HG02759 (cell line): ENCODE data around the gene VIM.
A peak's percentile ranks its signal among the peaks of the same experiment; 100 is the strongest.

ENCODE experiments used
- ATAC-seq: cut with Tn5 transposase; IDR thresholded peaks from one replicate; pipeline ENCODE4 v1.9.1; 2021; ENCODE audit warnings: mild to moderate bottlenecking, moderate library complexity; ENCODE audit not compliant: unreplicated experiment

Gene VIM

DNA sequence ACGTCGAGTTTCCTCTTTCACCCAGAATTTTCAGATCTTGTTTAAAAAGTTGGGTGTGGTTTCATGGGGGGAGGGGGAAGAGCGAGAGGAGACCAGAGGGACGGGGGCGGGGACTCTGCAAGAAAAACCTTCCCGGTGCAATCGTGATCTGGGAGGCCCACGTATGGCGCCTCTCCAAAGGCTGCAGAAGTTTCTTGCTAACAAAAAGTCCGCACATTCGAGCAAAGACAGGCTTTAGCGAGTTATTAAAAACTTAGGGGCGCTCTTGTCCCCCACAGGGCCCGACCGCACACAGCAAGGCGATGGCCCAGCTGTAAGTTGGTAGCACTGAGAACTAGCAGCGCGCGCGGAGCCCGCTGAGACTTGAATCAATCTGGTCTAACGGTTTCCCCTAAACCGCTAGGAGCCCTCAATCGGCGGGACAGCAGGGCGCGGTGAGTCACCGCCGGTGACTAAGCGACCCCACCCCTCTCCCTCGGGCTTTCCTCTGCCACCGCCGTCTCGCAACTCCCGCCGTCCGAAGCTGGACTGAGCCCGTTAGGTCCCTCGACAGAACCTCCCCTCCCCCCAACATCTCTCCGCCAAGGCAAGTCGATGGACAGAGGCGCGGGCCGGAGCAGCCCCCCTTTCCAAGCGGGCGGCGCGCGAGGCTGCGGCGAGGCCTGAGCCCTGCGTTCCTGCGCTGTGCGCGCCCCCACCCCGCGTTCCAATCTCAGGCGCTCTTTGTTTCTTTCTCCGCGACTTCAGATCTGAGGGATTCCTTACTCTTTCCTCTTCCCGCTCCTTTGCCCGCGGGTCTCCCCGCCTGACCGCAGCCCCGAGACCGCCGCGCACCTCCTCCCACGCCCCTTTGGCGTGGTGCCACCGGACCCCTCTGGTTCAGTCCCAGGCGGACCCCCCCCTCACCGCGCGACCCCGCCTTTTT lies at the start of gene VIM:
VIM (plus strand) TSS at position 151 of the 925 bp plus-strand sequence. CDS start 1,182 bp downstream, outside the sequence.
- ATAC-seq: peak; percentile 41

DNA sequence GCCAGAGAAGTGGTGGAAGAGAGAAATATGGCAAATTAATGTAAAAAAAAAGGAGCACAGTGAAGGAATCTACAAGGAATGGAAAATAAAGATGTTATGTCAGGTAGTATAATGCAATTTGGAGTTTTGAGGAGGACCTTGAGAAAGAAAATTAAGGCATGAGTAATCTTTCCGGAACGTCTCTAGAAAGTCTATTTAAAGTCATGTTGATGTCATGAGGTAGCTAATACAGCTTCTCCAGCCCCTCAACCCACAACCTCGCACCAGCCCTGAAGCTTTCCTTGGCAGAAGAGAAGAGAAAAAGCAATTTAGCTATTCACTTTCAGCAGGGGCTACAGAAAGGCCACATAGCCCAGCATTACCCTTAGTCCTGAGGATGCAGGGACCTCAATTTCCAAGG lies 49.0 kb upstream of the VIM start:
- no peak for ATAC-seq

DNA sequence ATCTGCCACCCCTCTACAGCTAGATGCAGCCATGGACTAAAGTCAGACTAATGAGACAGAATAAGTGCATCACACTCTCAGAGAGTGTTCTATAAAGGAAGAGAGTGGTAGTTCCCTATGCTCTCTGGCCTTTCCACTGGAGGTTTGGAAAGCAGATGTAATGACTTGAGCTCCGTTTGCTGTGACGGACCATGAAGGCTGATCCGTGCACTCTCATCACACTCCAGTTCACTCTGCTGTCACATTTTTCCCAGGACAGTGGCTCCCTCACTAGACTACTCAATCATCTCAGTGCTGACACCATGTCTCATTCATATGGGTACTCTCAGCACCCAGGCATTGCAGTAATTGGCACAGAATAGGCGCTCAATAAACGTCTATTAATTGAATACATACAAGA lies 46.9 kb upstream of the VIM start:
- no peak for ATAC-seq

DNA sequence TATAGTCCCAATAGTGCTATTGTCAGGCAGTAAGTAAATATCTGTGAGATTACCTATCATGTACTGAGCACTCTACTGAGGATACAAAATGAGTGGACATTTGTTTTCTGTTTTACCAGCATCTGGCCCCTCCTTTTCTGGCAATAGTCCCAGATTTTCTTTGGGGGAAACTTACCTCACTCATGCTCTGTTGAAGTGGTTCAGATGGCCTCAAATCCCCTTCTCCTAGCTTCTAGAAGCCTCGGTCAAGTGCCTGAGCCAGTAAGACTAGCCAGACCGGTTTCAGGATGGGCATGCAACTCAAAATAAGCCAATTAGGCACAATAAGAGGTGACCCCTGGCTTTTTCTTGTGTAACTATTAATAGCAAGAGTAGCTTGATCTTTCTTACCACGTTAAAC lies 46.3 kb upstream of the VIM start:
- ATAC-seq: no peak

DNA sequence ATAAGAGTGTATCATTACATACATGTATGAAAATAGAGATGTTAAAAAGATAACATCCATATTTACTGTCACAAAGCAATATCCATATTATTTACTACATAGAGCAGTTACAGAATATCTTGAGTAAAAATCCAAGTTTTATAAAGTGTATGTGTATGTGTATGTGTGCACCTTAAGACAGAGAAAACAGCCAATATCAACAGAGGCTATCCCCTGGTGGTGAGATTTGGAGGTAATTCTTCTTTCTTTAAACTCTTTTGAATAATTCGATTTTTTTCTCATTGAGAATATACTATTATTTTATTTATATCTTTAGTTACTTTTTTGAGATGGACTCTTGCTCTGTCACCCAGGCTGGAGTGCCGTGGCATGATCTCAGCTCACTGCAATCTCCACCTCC lies 44.9 kb upstream of the VIM start:
- ATAC-seq: no peak

DNA sequence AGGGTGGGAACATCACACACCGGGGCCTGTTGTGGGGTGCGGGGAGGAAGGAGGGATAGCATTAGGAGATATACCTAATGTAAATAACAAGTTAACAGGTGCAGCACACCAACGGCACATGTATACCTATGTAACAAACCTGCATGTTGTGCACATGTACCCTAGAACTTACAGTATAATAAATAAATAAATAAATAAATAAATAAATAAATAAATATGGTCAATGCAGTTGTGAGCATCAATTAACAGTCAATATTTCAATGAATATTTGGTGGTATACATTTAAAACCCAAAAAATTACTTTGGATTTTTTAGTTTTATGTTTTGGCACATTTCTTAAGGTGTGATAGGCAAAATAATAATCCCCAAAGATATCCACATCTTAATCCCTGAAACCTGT lies 42.2 kb upstream of the VIM start:
- no peak for ATAC-seq

DNA sequence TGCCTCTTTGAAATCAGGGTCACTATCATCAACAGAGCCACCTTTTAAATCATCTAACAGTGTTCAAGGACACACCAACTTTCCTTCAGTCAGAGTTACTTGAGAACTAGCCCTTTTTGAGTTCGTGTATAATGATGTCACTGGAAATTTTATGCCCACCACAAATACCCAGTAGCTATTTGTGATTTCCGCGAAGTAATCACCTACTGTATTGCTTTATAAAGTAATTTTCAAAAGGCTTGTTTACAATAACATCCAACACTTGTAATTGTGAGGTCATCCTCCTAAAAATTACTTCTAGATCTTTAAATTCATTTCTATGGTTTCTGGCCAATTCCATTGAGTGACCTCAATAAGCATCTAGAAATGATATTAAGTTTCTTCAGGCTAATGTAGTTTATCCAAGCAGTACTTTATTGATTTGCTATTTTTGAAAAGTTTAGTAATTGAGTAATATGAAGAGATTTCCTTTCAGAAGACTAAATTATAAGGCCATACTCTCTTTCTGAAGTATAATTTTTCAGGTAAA lies 39.3 kb upstream of the VIM start:
- no peak for ATAC-seq

DNA sequence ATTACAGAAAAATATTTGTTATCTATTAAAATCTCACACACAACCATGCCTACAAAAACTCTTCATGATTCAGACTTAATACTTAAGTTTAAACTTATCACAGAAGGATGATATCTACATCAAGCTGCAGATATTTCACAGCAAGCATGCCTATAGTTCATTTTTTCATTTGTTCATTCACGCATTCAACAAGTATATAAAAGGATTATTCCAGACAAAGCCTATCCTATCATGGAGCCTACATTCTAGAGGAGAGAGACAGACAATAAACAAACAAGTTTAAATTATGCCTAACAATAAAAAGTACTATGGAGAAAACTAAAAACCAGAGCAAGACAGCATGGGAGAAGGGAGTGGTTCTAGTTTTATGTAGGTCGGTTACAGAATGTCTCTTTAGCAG lies 37.4 kb upstream of the VIM start:
- ATAC-seq: no peak

DNA sequence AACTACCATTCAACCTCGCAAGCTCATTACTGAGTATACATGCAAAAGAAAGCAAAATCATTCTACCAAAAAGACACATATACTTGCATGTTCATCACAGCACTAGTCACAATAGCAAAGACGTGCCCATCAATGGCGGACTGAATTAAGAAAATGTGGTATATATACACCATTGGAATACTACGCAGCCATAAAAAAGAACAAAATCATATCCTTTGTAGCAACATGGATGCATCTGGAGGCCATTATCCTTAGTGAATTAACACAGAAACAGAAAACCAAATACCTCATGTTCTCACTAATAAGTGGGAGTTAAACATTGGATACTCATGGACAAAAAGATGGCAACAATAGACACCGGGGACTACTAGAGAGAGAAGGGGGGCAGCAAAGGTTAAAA lies 33.0 kb upstream of the VIM start:
- no peak for ATAC-seq

DNA sequence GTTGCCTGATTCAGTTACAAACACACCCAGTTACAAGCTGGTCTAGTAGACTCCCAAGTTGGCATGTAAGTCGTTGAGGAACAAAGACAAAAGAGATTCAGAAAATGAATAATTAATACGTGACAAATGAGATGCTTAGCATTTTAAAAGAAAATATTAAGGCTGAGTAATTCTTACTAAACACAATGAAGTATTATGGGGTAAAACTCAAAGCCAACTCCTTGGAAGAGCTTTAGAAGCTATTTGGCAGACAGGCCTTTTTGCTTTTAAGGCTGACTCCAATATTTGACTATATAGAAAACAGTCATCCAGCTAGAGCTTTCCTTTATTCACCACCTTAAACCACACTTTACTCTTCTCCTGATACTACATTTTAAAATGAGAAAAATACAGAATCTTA lies 32.0 kb upstream of the VIM start:
- ATAC-seq: no peak

DNA sequence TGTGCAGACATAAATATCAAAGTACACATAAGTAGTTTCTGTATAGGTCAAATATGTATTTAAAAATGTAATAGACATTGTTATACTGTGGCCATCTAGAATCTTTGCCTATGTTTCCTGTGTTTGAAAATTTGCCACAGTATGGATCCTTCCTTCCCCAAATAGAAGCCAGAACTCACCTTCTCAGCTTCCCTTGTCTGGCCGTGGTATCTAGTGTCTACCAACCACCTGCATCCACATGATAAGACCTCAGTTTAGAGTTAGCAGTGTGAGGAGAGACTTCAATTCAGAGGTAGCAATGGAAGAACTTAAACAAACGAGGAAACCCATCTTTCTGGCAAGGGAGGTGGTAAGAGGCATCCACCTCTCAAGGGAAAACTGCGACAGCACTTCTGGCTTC lies 31.5 kb upstream of the VIM start:
- ATAC-seq: no peak

DNA sequence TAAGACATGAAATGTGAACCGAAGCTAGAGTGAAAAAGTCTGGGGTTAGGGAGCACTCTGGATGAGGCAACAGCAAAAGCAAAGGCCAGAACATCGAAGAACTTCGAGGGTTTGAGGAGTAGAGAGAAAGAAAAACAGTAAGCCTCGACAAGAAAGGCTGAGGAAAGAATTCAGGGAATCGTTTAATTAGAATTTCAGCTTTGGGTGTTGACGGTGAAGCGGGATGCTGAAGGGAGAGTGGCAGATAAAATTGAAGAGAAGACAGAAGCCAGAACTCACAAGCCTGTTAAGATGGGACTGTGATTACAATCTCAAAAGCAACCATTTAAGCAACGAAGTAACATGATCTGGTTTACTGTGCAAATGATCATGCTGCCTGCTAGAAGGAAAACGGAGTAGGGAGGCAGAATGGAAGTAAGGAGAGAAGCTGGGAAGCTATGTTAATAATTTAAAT lies 28.7 kb upstream of the VIM start:
- no peak for ATAC-seq

DNA sequence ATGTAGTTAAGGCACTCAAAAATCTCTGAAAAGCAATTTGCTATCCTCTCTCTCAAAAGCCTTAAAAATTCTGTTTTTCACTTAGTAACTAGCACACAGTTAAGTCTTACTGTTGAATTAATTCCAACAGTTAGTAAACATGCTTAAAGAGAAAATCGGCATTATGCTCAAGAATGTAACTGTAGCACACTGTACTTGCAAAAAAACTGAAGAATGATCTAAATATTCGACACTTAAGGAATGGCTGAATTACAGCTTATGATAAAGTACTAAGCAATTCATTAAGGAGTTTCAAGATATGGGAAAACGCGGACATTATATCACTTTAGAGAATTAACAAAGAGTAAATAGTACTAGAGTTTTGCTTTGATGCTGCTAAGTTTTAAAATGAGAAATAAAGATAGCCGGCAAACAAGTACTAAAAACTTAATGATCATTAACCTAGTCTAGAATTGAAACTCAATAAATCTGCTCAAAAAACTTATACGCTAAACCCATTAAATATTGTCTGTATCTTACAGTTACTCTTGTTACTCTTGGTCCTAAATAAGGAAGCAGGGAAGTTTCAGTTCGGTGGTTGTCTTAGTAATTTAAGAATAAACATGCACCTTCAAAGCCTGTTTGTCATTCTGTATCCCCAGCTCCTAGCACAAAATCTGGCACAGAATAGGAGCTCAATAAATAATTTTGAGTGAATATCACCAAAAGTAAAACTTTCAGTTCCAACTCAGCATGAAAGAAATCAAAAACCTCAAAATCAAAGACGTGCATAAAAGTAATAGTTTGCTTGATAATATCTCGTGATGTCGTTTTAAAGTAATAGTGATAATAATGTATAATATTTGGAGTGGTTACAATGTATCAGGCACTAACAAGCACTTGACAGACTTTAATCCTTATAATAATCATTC lies 27.8 kb upstream of the VIM start:
- no peak for ATAC-seq

DNA sequence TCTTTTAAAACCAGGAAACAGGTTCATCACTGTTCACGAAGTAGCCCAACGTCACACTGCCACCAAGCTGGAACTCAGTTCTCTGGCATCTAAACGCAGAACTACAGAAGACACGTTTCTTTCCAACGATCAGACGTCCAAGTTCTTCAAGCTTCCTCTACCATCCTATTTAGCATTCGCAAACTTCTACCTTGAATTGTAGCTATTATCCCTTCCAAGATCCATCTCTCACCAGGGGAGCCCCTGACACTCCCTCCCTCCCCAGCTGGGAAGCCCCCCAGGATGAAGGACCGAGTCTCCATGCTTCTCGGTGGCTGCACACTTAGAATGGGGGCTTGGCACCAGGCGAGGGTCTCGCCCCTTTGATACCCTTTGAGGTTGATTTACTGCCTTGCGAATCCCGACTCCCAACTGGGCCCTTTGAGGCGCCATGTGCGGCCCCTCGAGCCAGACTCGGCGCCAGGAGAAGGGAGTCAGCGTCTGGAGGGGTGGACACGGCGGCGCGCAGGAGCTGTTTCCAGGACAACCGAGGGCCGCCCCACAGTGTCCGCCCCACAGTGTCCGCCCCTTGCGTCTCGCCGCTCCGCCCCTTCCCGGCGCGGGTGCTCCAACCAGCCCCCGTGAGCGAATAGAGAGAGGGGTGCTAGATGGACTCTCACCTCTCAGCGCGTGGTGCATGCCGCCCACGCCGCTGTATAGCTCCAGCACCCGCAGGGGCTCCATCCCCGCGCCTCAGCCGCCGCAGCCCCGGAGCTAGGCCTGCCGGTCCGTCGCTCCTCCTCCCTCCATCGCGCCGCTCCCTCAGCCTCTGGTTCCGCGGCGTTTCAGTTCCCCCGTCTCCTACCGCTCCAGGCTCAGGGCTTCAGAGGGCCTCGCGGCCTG lies 26.9 kb upstream of the VIM start, which contains the start of gene TRDMT1:
TRDMT1 (minus strand) TSS at position 761 of the 882 bp plus-strand sequence; CDS start at position 723, 38 bp downstream.
- ATAC-seq: peak; percentile 94

DNA sequence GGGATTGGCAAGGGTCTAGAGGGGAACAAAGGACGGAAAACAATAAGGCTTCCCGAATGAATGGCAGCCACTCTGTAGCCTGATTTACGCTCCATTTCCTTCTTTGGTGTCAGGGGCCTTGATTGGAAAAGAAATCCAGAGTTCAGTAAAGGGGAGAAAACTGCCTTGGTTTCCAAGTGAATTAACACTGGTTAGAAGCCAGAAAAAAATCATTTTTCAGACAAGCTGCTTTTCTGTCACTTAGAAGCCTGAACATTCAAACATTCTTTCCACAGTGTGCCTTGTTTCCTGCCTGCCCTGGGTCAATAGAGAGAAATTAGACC lies 26.3 kb upstream of the VIM start:
- ATAC-seq: no peak

DNA sequence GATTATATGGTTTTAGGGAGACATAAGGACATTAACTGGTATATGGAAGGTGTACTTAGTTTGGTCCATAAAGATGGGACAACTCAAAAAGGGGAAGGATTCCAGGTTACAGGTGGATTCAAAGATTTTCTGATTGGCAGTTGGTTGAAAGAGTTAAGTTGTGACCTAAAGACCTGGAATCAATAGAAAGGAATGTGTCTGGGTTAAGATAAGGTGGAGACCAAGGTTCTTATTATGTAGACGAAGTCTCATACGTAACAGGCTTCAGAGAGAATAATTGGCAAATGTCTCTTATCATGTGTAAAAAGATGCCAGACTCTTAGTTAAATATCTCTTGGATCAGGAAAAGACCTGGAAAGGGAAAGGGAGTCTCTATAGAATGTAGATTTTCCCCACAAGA lies 25.5 kb upstream of the VIM start:
- no peak for ATAC-seq

DNA sequence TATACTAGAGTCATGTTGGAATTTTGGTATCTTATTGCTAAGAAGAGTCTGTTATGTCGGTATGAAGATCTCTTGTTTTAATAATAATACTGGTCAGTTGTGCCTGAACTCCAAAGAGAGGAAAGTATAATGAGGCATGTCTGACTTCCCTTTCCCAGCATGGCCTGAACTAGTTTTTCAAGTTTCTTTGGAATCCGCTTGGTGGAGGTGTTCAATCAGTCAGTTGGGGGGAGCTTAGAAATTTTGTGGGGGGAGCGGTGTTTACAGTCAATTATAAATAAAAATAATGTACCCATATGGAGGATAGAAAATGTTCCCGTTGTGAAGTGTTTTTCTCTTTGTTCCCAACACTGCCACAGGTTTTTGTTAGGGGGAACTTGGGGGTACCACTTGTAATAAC lies 25.0 kb upstream of the VIM start:
- no peak for ATAC-seq

DNA sequence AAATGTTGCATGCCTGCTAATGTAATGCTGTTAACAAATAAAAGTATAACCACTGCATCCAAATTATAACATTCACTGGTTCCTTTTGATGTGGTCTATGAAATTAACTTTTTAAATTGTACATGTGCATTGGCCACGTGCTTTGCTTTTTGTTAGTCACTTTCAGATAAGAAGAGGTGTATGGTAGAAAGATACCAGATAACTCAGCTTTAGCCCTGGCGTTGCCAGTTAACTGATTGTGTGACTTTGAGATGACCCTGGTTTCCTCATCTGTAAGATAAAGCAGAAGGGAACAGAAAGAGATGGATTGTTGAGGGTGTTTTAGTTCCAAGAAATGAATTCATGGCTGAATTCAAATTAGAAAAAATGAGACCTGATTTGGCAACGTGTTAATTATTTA lies 24.6 kb upstream of the VIM start:
- no peak for ATAC-seq

DNA sequence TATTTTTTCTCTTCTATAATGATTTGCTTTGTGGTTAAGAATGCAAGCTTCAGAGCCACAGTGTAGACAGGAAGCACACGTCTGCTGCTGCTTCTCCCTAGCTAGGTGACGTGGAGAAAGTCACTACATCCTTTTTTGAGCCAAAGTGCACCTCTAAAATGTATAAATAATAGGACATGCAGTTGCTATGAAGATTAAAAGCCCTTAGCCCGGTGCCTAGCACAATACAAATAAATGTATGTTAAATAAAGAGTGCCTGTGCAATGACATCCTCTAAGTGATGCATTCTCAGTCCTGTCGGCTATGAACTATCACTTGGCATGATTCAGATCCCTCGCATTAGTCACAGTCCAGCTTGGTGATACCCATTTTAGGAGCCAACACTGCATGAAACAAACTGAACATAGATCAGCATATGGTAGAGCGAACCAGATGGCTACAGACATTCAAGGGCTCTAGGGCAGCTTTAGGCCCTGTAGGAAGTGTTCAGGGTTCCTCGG lies 21.8 kb upstream of the VIM start:
- peak; percentile 50 for ATAC-seq

DNA sequence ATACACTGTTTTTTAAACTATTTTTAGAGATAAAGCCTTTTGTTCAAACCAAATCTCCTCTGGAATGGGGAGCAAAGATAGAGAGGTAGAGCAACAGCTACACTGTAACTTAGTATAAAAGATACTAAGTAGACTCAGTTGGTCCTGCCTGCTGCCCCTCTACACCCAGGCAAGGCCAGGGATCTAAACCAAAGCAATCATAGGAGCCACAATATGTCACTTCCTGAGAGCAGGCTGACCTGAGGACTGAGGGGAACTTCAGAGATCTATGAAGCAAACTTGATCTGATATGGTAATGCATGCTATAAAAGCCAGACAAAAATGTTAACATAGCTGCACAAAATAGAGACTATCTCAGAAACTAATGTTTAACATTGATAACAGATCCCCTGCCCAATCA lies 19.6 kb upstream of the VIM start:
- ATAC-seq: no peak
